H9 (cell line): ENCODE results near the gene DNAJC17. TPM values are rescaled to one million over a fixed set of nuclear protein-coding genes. Genes with fewer than 3 reads are reported as not detected.

Experiments used
- DNase-seq: peaks from one replicate; pipeline ENCODE4 v3.0.0-alpha.2; 2017
- H2AFZ ChIP-seq: one replicate; pipeline ENCODE4 v1.6.1; 2013; ENCODE audit warnings: mild to moderate bottlenecking, low read length, control low read depth, moderate library complexity
- H2AK5ac ChIP-seq: 2 replicates; pipeline ENCODE4 v1.6.1; 2013; ENCODE audit warnings: low read length, control low read depth, mixed read lengths; ENCODE audit not compliant: insufficient read length
- H2BK120ac ChIP-seq: one replicate; pipeline ENCODE4 v1.6.1; 2013; ENCODE audit warnings: low read depth, mild to moderate bottlenecking, low read length, control low read depth, inconsistent platforms; ENCODE audit not compliant: poor library complexity, severe bottlenecking
- H2BK12ac ChIP-seq: 2 replicates; pipeline ENCODE4 v1.6.1; 2013; ENCODE audit warnings: low read length, control low read depth, mixed read lengths, low read depth; ENCODE audit not compliant: insufficient read length
- H2BK15ac ChIP-seq: 2 replicates; pipeline ENCODE4 v1.6.1; 2013; ENCODE audit warnings: low read depth, low read length, control low read depth
- H2BK20ac ChIP-seq: one replicate; pipeline ENCODE4 v1.6.1; 2013; ENCODE audit warnings: low read depth, mild to moderate bottlenecking, low read length, control low read depth, inconsistent platforms; ENCODE audit not compliant: poor library complexity, severe bottlenecking
- H2BK5ac ChIP-seq: 2 replicates; pipeline ENCODE4 v1.6.1; 2013; ENCODE audit warnings: low read length, control low read depth, mixed read lengths; ENCODE audit not compliant: insufficient read length
- H3K14ac ChIP-seq: 2 replicates; pipeline ENCODE4 v1.6.1; 2013; ENCODE audit warnings: low read length, control low read depth; ENCODE audit not compliant: insufficient read depth
- H3K18ac ChIP-seq: 2 replicates; pipeline ENCODE4 v1.6.1; 2013; ENCODE audit warnings: low read depth, mild to moderate bottlenecking, mixed read lengths, low read length, control low read depth; ENCODE audit not compliant: insufficient read length
- H3K23ac ChIP-seq: 2 replicates; pipeline ENCODE4 v1.6.1; 2013; ENCODE audit warnings: low read length, control low read depth, mixed read lengths, low read depth; ENCODE audit not compliant: insufficient read length
- H3K23me2 ChIP-seq: 2 replicates; pipeline ENCODE4 v1.6.1; 2013; ENCODE audit warnings: low read depth, mild to moderate bottlenecking, mixed read lengths, low read length, control low read depth; ENCODE audit not compliant: insufficient read length, poor library complexity, severe bottlenecking
- H3K27ac ChIP-seq: 2 replicates; pipeline ENCODE4 v1.5.1; 2013; ENCODE audit warnings: low read length, control low read depth, mixed read lengths, low read depth; ENCODE audit not compliant: insufficient read length
- H3K27me3 ChIP-seq: 2 replicates; pipeline ENCODE4 v1.6.1; 2013; ENCODE audit warnings: low read length, control low read depth, inconsistent platforms; ENCODE audit not compliant: insufficient read depth
- H3K4ac ChIP-seq: 2 replicates; pipeline ENCODE4 v1.6.1; 2013; ENCODE audit warnings: low read depth, mild to moderate bottlenecking, control low read depth, inconsistent platforms, low read length, moderate library complexity
- H3K4me1 ChIP-seq: 2 replicates; pipeline ENCODE4 v1.6.1; 2013; ENCODE audit warnings: low read length, control low read depth, inconsistent platforms; ENCODE audit not compliant: insufficient read depth
- H3K4me2 ChIP-seq: 2 replicates; pipeline ENCODE4 v1.6.1; 2013; ENCODE audit warnings: low read length, control low read depth, mixed read lengths; ENCODE audit not compliant: insufficient read length, insufficient read depth
- H3K56ac ChIP-seq: 2 replicates; pipeline ENCODE4 v1.6.1; 2013; ENCODE audit warnings: low read depth, mild to moderate bottlenecking, mixed read lengths, low read length, control low read depth; ENCODE audit not compliant: insufficient read length
- H3K79me1 ChIP-seq: 2 replicates; pipeline ENCODE4 v1.6.1; 2013; ENCODE audit warnings: low read depth, mild to moderate bottlenecking, moderate library complexity, low read length, control low read depth, inconsistent platforms; ENCODE audit not compliant: insufficient read depth, poor library complexity, severe bottlenecking
- H3K79me2 ChIP-seq: 2 replicates; pipeline ENCODE4 v1.6.1; 2013; ENCODE audit warnings: low read length, control low read depth, inconsistent platforms; ENCODE audit not compliant: insufficient read depth
- H3K9ac ChIP-seq: 2 replicates; pipeline ENCODE4 v1.6.1; 2013; ENCODE audit warnings: low read length, control low read depth, mixed read lengths; ENCODE audit not compliant: insufficient read length; ENCODE audit errors: extremely low read depth
- H3K9me3 ChIP-seq: one replicate; pipeline ENCODE4 v1.6.1; 2013; ENCODE audit warnings: low read depth, low read length, inconsistent platforms; ENCODE audit not compliant: control insufficient read depth
- H3T11ph ChIP-seq: one replicate; pipeline ENCODE4 v1.6.1; 2013; ENCODE audit warnings: mild to moderate bottlenecking, low read length, control low read depth, inconsistent platforms
- H4K20me1 ChIP-seq: one replicate; pipeline ENCODE4 v1.6.1; 2013; ENCODE audit not compliant: control insufficient read depth, insufficient read length, insufficient read depth
- H4K5ac ChIP-seq: 2 replicates; pipeline ENCODE4 v1.6.1; 2013; ENCODE audit warnings: low read depth, mild to moderate bottlenecking, mixed read lengths, low read length, control low read depth; ENCODE audit not compliant: insufficient read length
- H4K8ac ChIP-seq: replicated peaks from 2 replicates; pipeline ENCODE4 v1.6.1; 2013; ENCODE audit warnings: low read length, control low read depth, mixed read lengths, low read depth; ENCODE audit not compliant: insufficient read length
- H4K91ac ChIP-seq: 2 replicates; pipeline ENCODE4 v1.6.1; 2013; ENCODE audit warnings: low read depth, mild to moderate bottlenecking, moderate library complexity, mixed read lengths, low read length, control low read depth; ENCODE audit not compliant: insufficient read length
- H3K27ac Mint-ChIP-seq, 3 experiments: 2 replicates in 2 of 3; 3 replicates in 1 of 3; pipeline ENCODE4 v1.8.0; 2020 to 2021; ENCODE audit warnings: mixed read lengths in 3 of 3, mild to moderate bottlenecking in 1 of 3, moderate library complexity in 1 of 3
- H3K27me3 Mint-ChIP-seq: 2 replicates; pipeline ENCODE4 v1.8.0; 2021; ENCODE audit warnings: low read depth, mild to moderate bottlenecking, moderate library complexity, mixed read lengths
- H3K36me3 Mint-ChIP-seq, 3 experiments: 2 replicates in 2 of 3; 3 replicates in 1 of 3; pipeline ENCODE4 v1.8.0; 2020 to 2021; ENCODE audit warnings: low read depth in 3 of 3, mixed read lengths in 3 of 3; ENCODE audit not compliant: insufficient read depth in 1 of 3
- H3K4me1 Mint-ChIP-seq, 2 experiments: 2 replicates each; pipeline ENCODE4 v1.8.0; 2020; ENCODE audit warnings: mixed read lengths in 2 of 2
- H3K4me3 Mint-ChIP-seq, 2 experiments: 2 replicates in 1 of 2; 3 replicates in 1 of 2; pipeline ENCODE4 v1.8.0; 2020 to 2021; ENCODE audit warnings: mild to moderate bottlenecking in 2 of 2, mixed read lengths in 2 of 2, moderate library complexity in 1 of 2
- H3K9me3 Mint-ChIP-seq, 2 experiments: 2 replicates in 1 of 2; 3 replicates in 1 of 2; pipeline ENCODE4 v1.8.0; 2020; ENCODE audit warnings: mild to moderate bottlenecking in 2 of 2, mixed read lengths in 2 of 2, moderate library complexity in 1 of 2
- CTCF ChIP-seq: fragments of 200-600 bp; sonication (generic); conservative IDR thresholded peaks from 3 replicates; pipeline ENCODE4 v1.8.0; 2021; ENCODE audit warnings: antibody characterized with exemption, mild to moderate bottlenecking
- WGBS: extraction: QIAGEN DNeasy Blood & Tissue Kit; methylation state at CpG from one replicate; pipeline ENCODE4 v1.1.7; 2013; ENCODE audit warnings: missing lambda C conversion rate, low lambda C conversion rate, mixed read lengths; ENCODE audit not compliant: insufficient read length; ENCODE audit errors: extremely low coverage; 5-methylcytosine and 5-hydroxymethylcytosine counted together
- total RNA-seq: library from RNA; stranded (reverse); gene quantifications from 2 replicates; pipeline ENCODE4 v1.2.1, GENCODE V29; 2021

The DNAJC17 gene
- total RNA-seq, 1 experiment from 2014 or later, result 38.3 TPM

- no peak for TF ChIP-seq CTCF
- H4K20me1 ChIP-seq, result no peaks in the 10 kb centered on the region
- Mint-ChIP-seq H3K27ac (peak within 1 kb of the TSS; percentile 98 to 100 (median 100)), H3K9me3 (no peaks in the 10 kb centered on the region), H3K36me3 (peaks cover 4 to 15% (median 11%) of the 10 kb centered on the region in 3 experiments; a peak in 5 of 7 replicates), H3K4me1 (peaks cover 8 to 18% of the 10 kb centered on the region in 2 experiments), H3K27me3 (no peaks in the 10 kb centered on the region), H3K4me3 (peak within 1 kb of the TSS; percentile 94)
- peak; percentile 94 for DNase-seq
- H3K9ac ChIP-seq, result peak within 1 kb of the TSS; percentile 97
- H3K4me1 ChIP-seq, result no peaks in the 10 kb centered on the region
- no peak within 1 kb of the TSS for H2BK12ac ChIP-seq
- H3K9me3 ChIP-seq, result no peaks in the 10 kb centered on the region
- no peak within 1 kb of the TSS for H2BK20ac ChIP-seq
- no peak within 1 kb of the TSS for H2AK5ac ChIP-seq
- H4K8ac ChIP-seq, result no peak within 1 kb of the TSS
- no peaks in the 10 kb centered on the region for H3K79me2 ChIP-seq
- no peak within 1 kb of the TSS for H3K56ac ChIP-seq
- H3K27ac ChIP-seq, result peak within 1 kb of the TSS; percentile 85
- H4K5ac ChIP-seq, result peak within 1 kb of the TSS; percentile 72
- H3T11ph ChIP-seq, result no peak within 1 kb of the TSS
- no CpG with 5 or more reads among the region's 66 CpGs for WGBS
- no peaks in the 10 kb centered on the region for H3K27me3 ChIP-seq
- no peak within 1 kb of the TSS for H3K4ac ChIP-seq
- H3K4me2 ChIP-seq, result peak within 1 kb of the TSS; percentile 77
- no peaks in the 10 kb centered on the region for H3K79me1 ChIP-seq
- no peak within 1 kb of the TSS for H2BK15ac ChIP-seq
- H3K23ac ChIP-seq, result no peak within 1 kb of the TSS
- no peak within 1 kb of the TSS for H2BK5ac ChIP-seq
- peak within 1 kb of the TSS; percentile 98 for H3K14ac ChIP-seq
- H4K91ac ChIP-seq, result no peak within 1 kb of the TSS
- peaks cover 3% of the 10 kb centered on the region for H3K23me2 ChIP-seq
- H2AFZ ChIP-seq, result no peak within 1 kb of the TSS
- H2BK120ac ChIP-seq, result no peak within 1 kb of the TSS
- peak within 1 kb of the TSS; percentile 98 for H3K18ac ChIP-seq
These were observed 52.1 kb downstream of the DNAJC17 start, which contains the start of gene RMDN3 for GRCh38 chr15:40754883-40755811. RMDN3 (minus strand) TSS chr15:40755254; CDS start chr15:40754783, 471 bp downstream.
